ENCODE measurements around the gene PAMR1.

- TF ChIP-seq USF2 (IDR thresholded peaks at IDR 0.05; ENCODE audit: borderline replicate concordance, low read depth, low read length) (no peak), FOXM1 (IDR thresholded peaks at IDR 0.05; ENCODE audit: low read depth, low read length) (no peak)
Observed at GRCh38 chr11:35523331-35523768, 2.1 kb downstream of the PAMR1 start.
